AG10803 (cell line): ENCODE measurements around the gene OR6Q1.

Experiments used
- DNase-seq: peaks from one replicate; pipeline ENCODE4 v3.0.0; 2010; ENCODE audit warnings: low read depth
- H3K4me3 ChIP-seq: 2 replicates; pipeline ENCODE4 v1.5.1; 2011; ENCODE audit warnings: mild to moderate bottlenecking, low read length, control low read depth
- TF ChIP-seq, protein P1 (sequence below): conservative IDR thresholded peaks from 2 replicates; pipeline ENCODE4 v1.5.1; 2011; ENCODE audit warnings: mild to moderate bottlenecking, low read length, control low read depth, inconsistent platforms

The OR6Q1 gene

GRCh38 chr11:58003591-58003990, 27.2 kb upstream of the OR6Q1 start:
- H3K4me3 ChIP-seq = no peak overlapping the region
- no peak for DNase-seq
- TF ChIP-seq, protein P1, sequence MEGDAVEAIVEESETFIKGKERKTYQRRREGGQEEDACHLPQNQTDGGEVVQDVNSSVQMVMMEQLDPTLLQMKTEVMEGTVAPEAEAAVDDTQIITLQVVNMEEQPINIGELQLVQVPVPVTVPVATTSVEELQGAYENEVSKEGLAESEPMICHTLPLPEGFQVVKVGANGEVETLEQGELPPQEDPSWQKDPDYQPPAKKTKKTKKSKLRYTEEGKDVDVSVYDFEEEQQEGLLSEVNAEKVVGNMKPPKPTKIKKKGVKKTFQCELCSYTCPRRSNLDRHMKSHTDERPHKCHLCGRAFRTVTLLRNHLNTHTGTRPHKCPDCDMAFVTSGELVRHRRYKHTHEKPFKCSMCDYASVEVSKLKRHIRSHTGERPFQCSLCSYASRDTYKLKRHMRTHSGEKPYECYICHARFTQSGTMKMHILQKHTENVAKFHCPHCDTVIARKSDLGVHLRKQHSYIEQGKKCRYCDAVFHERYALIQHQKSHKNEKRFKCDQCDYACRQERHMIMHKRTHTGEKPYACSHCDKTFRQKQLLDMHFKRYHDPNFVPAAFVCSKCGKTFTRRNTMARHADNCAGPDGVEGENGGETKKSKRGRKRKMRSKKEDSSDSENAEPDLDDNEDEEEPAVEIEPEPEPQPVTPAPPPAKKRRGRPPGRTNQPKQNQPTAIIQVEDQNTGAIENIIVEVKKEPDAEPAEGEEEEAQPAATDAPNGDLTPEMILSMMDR = no peak

DNA sequence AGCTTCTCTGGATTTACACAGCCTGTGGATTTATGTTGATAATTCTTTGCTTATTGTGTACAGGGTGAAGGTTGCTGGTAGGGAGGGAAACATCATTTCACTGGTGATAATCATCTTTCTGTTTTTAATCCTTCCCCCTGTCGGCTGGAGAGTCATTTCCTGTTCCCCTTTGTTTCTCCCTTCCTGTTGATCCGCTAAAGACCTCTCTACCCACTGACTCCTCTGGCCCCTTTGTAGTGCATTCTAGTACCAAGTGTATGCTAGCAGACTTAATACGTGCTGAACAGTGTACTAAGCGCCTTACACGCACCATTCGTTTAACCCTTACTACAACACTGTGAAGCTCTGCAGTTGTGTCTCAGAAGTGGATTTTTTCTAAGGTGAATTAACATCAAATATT, 26.1 kb upstream of the OR6Q1 start:
- no peak for DNase-seq
- no peak overlapping the region for H3K4me3 ChIP-seq
- TF ChIP-seq, protein P1 = no peak

GRCh38 chr11:58006940-58007339, 23.8 kb upstream of the OR6Q1 start:
- H3K4me3 ChIP-seq = no peak overlapping the region
- DNase-seq = peak; percentile 28
- TF ChIP-seq, protein P1 = no peak

GRCh38 chr11:58011771-58012170, 19.0 kb upstream of the OR6Q1 start:
- TF ChIP-seq, protein P1 = no peak
- DNase-seq = no peak
- H3K4me3 ChIP-seq = no peak overlapping the region

DNA sequence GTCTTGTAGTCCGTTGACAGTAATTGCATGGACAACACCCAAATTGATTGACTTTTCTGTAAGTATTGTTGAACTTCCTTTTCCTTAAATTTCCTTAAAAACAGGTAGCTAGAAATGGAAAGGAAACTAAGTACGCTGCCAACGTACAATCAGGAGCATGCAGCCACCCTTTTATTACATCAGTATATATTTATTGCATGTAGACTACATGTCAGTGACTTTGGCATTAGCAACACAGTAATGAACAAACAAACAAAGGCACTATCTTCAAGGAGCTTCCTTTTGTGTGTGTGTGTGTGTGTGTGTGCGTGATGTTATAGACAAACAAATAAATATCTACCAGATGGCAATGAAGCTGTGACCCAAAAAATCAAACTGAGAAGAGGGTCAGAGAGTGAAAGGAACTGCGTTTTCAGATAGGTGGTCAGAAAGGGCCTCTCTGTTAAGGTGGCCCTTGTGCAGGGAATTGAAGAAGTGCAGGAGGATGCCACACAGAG, 7.3 kb upstream of the OR6Q1 start, which contains the start of gene OR9Q1:
OR9Q1 (plus strand) TSS at position 447 of the 497 bp plus-strand sequence. CDS start 155,564 bp downstream, outside the sequence.
- H3K4me3 ChIP-seq = no peak within 1 kb of the TSS
- TF ChIP-seq, protein P1 = no peak
- DNase-seq = no peak

- no peak overlapping the region for H3K4me3 ChIP-seq
- DNase-seq = peak; percentile 72
- TF ChIP-seq, protein P1 = no peak
These were observed 6.1 kb upstream of the OR6Q1 start for GRCh38 chr11:58024601-58025091.

GRCh38 chr11:58027341-58027740, 3.4 kb upstream of the OR6Q1 start:
- no peak overlapping the region for H3K4me3 ChIP-seq
- TF ChIP-seq, protein P1 = no peak
- peak; percentile 77 for DNase-seq
